HS-27A (cell line): Measurements from ENCODE around the gene PLB1.

Experiments used
- DNase-seq: peaks from one replicate; pipeline ENCODE4 v3.0.0-alpha.2; 2012; ENCODE audit warnings: low read depth, missing footprints

The PLB1 gene

DNA sequence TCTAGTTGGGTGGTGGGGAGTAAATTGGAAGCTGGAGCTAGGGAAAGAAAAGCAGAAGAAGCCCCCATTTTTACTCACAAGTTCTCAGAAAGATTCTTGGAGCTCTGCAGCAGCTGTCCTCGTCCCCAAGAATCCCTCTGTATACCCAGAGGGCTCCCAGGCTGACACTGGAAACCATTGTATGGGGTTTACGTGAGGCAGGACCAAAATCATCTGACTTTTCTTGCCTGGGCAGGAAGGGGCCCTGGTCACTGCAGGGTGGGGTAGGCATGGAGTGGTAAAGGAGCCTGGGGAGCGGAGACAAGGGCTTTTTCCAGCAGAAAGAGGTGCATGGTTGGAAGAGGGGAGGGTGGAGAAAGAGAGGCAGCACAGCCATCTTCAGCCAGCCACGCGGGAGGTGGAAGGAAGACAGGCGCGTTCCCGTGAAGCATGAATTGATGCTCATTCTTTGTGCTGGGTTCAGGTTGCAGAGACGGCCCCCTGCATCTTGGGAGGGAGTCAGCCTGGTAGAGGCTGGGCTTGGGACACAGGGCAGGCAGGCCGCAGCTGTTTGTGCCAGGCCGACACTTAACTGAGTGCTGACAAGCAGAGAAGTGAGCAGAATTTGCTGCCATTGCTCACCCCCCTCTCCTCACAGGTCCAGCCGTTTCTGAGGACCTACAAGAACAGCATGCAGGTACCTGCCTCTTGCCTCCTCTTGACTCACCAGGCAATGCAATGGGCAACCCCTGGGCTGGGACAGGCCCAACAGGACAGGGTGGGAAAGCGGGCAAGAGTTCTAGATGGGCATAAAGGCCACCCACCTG lies 94.8 kb downstream of the PLB1 start:
- DNase-seq, result no peak

DNA sequence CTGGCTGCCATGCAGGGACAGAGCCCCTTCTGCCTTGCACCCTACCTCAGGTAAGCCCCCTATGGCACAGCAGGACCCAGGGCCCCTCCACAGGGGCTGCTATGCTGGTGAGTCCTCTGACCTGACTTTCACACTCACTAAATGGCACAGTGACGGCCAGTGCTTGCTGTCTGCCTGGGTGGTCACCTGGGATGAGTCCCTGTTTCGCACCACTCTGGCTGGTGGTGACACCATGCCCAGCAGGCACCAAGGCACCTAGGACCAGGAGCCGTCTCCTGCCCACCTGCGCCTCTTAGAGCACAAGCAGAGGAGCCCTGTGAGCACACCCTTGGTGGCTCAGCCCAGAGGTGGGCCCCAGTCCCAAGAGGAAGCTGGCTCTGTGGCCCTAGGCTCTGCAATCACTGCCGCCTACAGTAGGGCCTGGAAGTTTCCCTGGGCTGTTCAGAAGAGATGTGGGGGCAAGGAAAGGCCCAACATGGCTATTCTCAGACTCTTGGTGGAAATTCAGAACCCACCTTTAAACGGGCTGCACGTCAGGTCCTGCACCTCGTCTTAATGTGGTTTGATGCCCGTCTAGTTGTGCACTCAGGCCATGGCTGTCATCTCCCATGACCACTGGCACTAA lies 96.0 kb downstream of the PLB1 start:
- no peak for DNase-seq

DNA sequence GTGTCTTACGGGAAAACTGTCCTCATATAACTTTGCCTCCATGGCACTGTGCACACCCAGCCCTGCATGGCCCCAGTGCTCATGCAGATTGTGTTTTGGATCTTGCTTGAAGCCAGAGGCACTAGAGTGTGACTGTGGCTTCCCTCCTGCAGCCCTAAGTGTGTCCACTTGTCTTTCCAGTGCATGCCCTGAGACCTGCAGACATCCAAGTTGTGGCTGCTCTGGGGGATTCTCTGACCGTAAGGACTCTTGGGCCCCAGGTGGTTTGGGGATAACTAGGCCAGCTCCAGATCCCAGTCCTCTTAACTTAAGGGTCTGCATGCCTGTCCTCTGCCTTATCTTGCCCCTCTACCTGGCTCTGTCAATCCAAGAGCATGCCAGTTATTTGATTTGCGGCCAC lies 96.6 kb downstream of the PLB1 start:
- DNase-seq, result no peak

DNA sequence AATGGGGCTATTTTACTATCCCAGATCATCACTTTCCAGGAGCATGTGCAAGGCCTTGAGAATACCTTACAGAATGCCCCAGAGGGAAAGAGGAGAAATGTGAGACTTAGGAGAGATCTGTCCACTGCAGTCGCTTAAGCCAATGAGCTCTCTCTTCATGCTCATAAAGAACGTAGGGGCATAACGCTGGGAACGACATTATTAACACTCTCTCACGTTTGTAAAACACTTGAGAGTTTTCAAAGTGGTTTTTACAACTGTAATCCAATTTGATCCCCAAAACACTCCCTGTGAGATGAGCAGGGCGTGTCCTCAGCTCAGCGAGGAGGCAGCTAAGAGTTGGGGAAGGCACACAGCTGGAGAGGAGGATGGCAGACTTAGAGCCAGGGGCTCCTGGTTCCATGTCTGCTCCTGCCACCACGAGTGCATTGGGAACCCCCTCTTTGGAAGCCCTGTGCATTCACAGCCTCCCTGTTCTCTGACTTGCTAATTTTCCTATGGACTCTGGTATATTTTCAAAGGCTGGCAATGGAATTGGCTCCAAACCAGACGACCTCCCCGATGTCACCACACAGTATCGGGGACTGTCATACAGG lies 97.4 kb downstream of the PLB1 start:
- DNase-seq, result no peak

DNA sequence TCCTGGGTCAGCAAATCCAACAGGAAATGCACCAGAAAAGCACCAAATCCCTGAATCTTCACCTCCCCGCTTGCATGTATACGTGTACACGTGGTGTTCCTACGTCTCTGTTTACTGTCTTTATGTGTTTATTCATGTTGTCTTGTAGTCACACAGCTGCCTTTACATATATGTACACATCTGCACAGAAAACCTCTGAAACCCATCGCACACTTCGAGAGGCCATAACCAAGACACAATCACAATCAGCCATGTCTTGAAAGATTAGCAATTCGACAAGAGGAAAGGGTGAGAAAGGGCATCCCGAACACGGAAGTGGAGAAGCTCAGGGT lies 98.1 kb downstream of the PLB1 start:
- DNase-seq, result no peak

DNA sequence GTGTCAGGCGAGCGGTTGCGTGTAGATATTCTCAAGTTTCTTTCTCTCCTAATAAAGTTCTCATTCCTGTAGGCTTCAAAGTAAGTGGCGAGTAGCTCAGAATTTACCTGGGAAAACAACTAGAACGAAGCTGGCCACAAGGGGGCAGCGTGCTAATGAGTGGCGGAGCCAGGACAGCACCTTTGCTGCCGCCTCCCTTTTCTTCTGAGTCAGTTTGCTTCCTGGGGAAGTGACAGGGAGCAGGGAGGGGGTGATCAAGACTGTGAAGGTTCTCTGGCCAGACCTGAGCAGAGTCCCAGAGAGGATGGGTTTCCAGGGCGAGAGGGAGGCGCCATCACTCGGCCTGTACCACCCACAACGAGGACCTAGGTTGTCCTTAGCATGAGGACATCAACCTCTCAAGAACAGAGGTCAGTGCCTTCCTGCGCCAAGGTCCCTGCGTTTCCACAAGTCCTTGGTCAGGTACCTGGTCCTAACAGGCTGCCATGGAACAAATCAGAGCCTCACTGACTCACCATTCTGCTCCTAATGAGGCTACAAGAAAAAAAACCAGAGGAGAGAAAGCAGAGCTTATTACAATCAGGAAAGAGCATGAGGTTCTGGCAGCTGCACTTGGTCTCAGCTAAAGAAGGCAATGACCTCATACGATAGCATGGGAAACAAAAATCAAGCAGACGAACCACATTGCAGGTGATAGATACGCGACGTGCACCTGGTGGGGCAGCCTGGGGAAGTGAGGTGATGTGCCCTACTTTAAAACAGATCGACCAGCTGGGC lies 98.7 kb downstream of the PLB1 start:
- peak; percentile 26 for DNase-seq

DNA sequence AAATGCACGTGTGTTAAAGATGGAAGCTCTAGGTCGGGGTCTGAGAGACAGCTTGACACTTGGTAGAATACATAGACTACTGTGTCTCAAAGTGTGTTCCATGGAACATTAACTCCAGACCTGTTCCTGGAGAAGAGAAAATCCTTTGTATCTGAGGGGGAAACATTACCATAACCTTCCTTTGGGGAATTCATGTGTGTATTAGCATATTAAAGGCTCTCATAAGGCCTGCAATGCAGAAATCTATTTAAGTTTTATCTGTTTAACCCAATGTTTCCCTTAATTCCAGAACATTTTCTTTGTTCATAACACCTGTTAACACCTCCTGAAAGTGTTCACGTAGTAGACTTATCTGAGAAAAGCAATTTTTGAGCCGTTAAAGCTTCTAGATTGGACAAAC lies 99.5 kb downstream of the PLB1 start:
- no peak for DNase-seq

DNA sequence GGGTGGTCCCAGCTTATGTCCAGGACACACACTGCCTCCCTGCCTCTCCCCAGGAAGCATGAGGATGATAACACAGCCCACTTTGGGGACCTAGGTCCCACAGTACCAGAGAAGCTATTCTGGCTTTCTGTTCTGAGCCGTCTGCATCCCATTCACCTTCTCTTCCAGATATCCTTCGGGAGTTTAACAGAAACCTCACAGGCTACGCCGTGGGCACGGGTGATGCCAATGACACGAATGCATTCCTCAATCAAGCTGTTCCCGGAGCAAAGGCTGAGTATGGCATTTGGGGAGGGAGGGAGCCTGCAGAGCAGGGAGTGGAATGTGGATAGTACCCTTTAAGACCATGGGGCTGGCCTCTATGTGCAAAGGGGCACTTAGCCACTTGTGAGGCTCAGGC lies 102.6 kb downstream of the PLB1 start:
- no peak for DNase-seq

DNA sequence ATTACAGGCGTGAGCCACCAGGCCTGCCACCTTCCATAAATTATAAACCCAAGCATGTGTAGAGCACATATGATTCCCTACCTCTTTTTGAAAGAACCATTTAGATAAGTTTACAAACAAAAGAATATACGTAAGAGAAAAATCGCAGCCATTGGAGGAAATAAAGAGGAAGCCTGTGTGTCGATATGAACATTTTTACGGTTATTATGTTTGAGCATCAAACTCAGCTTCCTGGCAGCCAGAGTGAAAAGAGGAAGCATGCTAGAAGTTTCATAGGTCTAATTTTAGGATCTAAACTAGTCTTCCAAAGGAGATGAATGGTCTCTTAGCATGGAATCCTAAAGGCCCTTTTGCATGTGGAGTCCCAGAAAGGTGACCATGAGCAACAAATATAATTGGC lies 104.3 kb downstream of the PLB1 start:
- DNase-seq, result no peak

DNA sequence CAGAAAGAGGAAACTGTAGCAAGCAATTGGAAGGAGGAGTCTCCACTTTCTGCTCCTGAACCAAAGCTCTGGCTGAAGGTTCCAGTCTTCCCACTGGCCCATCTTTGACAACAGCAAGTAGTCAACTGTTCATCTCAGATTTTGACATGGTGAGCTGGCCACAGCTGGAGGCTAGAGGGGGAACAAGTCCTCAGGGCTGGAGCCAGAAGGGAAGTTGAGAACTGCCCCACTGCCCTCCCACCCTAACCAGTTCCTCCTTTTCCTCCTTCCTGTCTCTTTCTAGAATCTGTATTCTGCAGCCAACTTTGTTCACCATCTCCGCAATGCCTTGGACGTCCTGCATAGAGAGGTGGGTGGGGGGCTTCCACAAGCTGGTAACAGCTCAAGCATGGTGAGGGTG lies 105.8 kb downstream of the PLB1 start:
- no peak for DNase-seq

DNA sequence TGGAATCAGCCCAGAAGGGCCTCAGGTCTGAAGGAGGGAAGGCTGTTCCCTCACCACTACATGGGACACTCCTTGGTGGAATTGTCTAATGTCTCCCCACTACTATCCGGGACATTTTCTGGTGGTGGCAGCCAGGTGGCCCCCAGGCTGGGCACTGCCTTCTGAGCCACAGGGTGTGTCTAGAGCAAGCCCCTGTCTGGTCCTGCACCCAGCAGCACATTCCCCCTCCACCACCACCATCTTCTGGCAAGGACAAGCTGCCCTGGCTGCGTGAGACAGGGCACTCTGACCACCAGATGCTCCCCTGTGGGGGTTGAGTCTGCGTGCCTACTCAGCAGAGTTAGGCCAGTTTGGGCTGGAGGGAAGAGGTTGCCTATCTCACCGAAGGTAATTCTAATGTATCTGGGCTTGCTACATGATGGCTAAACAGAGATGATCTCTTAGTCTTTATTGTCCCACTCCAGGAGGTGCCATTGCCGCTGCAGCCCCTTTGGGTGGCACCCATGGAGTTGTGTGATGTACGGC lies 106.3 kb downstream of the PLB1 start:
- DNase-seq, result no peak

DNA sequence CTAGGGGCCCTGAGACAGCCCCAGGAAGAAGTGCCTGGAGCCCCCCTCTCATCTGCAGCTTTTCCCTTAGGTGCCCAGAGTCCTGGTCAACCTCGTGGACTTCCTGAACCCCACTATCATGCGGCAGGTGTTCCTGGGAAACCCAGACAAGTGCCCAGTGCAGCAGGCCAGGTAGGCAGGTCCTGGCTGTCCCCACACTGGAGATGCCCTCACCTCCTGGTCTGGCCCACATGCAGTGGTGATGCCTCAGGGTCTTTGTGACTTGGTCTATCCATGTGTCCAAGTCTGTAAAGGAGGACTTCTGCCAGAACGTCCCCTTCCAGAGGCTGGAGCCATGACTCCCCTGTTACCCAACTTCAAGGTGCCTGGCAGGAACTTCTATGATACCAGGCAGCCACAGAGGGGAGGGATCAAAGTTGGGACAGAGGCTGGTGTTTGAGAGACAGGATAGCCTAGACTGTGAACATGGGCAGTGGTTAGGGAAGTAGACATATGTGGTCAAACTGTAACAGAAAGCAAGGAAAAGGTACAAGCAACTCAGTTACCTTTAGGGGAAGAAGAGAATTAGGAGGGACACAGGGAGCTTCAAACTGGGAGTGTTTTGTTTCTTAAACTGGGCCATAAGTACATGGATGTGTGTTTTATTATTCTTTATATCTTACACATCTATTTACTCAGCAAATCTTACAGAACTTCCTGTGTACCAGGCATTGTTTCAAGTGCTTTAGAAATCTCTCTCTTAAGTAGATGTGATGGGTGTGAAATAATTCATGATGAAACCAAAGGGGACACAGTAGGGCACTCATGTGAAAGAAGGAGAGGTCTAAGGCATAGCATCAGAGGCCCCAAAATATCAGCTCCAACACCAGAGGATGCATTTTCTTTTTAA lies 107.1 kb downstream of the PLB1 start:
- DNase-seq, result no peak

DNA sequence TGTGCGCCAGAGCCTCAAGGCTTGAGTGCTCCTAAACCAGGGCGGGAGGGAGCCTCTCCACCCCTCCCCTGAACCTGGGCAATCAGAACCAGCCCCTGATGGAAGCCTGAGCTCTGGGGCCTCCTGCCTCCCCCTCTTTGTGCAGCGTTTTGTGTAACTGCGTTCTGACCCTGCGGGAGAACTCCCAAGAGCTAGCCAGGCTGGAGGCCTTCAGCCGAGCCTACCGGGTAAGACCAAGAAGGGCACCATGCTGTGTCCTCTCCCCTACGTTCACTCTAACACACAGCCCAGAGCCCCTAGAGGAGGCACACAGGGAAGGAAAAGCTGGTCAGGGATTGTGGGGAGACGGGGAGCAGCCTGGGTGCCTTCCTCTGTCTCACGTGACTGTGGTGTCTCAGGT lies 108.0 kb downstream of the PLB1 start:
- no peak for DNase-seq

DNA sequence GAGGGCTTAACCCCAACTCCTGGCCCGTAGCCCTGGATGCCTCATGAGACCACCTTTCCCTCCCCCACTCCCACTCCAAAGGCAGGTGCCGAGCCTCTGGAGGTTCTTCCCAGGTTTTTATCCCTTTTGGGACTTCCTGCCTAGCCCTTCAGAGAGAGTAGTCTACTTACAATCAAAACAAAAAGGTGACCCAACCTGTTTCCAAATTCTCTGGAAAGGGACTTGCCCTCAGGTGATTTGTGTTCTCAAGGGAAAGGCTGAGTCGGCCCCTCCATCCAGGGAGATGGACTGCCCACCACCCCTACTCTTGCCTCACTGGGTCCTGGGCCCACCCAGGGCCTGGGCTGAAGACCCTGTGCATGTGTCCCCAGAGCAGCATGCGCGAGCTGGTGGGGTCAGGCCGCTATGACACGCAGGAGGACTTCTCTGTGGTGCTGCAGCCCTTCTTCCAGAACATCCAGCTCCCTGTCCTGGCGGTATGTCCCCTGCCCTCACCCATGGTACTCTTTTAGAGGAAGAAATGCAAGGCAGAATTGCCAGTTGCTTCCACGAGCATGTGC lies 108.5 kb downstream of the PLB1 start:
- DNase-seq, result no peak

DNA sequence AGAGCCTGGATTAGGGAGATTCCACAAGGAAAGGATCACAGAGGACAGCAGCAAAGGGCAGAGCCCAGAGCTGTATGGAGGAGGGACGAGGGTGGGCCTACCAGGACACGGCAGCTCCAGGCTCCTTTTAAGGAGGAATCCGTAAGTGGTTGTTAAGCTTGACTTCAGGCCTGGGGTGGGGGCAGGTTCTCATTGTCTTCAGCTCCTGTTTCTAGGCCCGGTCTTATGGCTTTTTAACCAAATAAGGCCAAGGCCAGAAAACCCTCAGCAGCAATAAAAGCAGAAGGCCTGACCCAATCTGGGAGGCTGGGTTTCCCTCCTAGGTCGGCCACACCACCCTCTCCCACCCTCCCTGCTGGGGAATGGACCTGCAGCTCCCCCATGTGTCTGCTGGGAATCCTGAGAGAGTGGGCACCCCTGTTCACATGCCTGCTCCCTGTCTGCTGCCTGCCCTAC lies 111.2 kb downstream of the PLB1 start:
- DNase-seq, result peak; percentile 63

DNA sequence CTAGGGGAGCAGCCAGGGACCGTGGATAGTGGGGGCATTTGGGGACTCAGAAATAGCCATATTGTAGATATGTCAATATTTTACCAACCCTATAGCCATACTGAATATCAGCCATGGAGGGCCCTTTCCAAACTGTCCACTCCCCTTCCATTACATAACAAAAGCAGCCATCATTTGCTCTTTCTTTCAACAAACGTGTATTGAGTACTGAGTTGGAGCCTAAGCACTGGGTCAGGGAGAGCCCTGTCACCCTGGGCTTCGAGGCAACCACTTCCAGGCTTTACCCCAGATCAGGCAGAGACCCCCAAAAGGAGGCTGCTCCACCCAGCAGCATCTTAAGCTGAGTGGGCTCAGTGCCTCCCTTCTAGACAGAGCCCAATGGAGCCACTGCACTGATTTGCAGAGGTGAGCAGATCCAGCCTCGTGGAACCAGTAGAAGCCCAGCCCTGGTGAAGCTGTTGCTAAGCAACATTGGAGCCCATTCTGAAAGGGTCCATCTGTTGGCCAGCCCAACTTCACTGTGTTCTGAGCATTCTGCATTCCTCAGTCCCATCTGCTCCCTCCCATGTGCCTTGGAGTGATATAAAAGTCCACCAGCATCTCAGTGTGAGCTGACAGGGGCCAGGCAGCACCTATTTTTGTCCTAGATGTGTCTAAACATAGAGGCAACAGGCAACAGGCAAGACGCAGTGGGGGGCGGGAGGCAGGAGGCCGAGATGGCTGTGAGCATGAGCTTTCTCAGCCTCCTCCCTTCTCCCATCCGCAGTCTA lies 112.1 kb downstream of the PLB1 start:
- no peak for DNase-seq

DNA sequence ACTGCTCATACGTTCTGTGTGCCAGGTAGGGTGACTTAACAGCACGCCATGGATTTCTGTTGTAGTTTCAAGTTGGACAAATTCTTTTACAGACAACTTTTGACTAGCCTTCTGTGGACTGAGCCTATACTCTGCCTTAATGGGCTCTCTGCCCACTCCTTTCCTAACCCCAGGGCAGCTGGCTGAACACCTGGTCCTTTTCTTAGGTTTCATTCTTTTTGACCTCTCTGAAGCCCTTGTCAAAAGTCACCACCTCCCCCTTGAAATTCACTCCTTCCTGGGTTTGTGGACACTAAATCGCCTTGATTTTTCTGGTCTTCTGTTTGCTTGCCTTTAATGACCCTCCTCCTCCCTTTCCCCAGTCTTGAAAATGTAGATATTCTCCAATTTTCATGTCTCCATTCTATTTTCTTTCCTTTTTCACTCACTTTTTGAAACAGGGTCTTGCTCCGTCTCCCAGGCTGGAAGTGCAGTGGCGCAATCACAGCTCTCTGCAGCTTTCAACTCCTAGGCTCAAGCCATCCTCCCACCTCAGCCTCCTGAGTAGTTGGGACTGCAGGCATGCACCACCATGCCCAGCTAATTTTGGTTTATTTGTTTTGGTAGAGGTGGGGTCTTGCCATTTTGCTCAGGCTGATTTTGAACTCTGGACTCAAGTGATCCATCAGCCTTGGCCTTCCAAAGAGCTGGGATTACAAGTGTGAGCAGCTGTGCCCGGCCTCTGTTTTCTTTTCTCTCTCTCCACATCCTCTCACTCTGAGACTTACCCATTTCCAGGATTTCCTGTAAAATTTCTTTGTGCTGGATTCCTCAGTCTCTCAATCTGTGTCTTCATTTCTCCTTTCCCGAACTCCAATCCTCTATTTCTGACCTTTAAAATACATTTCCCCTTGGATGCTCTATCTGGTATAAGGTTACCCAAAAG lies 112.9 kb downstream of the PLB1 start:
- no peak for DNase-seq

DNA sequence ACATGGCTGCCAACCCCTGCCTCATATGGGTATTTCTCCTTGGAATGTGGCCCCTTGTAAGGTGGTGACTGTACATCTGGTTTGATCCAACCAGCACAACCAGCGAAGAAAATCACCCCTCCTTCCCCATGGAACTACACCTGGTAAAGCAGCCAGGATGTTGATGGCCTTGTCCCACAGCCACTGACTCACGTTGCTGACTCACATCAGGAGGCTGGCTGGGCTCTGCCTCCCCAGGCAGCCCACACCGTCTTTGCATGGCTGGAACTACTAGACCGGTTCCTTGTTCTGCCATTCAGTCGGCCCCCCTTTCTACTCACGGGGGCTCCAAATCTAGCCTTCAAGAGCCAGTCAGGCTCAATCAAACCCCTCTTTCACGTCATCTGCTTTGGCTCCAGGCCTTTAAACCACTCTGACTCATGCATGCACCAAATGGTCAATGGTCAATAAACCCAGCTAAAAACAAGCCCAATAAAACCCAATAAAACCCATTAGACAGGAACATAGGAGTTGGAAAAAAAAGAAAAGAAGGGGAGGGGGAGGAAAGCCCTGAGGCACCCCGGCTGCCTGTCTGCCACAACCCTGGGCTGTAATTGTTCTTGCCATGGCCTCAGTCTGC lies 114.8 kb downstream of the PLB1 start:
- peak; percentile 69 for DNase-seq
